GM18502 (cell line): Measurements from ENCODE around the gene LMF1.
"Not testable (repeated sequence)": the region's sequence is repeated elsewhere in the genome, so short reads cannot be mapped to it uniquely, and the experiment has no call there.

Experiments
- ATAC-seq: cut with Tn5 transposase; IDR thresholded peaks from one replicate; pipeline ENCODE4 v1.9.1; 2021; ENCODE audit warnings: mild to moderate bottlenecking; ENCODE audit not compliant: unreplicated experiment, poor library complexity

The LMF1 gene

DNA sequence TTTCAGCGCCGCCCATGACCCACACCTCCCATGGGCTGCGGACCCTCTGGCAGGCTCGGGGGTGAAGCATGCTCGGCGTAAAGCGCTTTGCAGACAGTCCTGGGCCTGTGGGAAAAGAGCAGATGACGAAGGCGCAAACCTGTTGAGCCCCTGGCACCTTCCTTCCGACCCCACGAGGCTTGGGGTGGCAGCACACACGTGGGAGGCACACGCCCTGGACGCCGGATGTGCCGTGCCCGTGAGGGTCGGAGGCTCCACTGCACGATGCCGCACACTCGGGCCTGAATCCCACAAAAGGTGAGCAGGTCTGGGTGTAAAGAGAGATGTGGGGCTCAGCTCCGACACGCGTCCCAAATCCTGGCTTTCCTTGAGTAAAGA is 71.1 kb downstream of the LMF1 start:
- no peak for ATAC-seq

DNA sequence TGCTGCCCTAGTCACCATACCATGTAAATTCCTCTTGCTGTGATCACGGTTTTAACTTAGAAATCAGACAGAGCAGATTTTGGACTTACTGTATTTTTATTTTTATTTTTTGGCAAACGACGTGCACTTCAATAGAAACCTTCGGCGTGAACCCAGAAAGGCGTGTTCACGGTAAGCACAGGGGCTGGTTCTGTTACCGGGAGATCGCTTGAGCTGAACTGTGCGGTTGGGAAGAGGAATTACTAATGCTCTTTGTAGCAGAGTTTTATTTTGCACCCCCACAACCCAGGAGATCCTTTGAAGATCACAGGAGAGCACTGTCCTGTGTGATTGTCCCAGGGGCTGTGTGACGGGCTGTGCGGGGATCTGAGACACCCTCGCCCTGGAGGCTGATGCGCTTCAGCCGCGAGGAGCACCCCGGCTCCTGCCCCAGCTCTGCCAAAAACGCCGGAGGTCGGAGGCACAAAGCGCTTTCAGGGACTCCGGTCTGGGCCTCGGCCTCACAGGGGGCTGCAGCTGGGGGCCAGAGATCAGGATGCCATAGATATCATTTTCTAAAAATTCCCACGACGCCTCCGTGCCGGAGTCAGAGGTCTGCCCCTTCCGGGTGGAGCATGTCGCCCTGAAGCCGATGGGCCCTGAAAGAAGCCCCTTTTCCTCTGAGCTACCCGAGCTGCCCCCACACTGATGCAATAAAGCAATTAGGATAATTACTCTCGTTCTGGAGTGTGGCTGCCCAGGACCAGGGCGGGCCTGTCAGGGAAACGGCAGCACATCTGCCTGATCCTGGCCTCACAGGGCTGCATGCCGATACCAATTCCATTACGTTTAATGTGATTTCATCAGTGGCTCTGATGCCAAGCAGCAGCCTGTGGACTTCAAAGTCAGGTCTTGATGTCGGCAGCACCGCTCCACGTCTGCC is 71.8 kb downstream of the LMF1 start:
- no peak for ATAC-seq

DNA sequence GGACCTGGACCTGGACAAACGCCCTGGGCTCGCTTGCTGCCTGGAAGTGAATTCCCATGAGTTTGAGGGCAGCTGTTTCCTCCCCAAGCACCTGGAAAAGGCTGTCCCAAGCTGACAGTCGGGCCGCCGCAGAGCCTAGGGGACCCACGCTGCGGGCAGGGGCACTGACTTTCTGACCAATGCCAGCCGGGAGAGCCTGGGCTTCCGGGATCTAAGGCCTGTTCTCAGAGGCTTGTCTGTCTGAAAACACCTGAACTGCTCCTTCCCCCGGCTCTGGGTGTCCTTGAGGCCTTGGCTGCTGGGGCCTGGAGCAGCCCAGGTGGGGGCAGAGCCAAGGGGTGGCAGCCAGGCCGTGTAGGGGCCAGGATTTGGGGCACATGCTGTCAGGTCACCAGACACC is 72.6 kb downstream of the LMF1 start:
- ATAC-seq: no peak

GRCh38 chr16:897701-898100 is 73.1 kb downstream of the LMF1 start:
- no peak for ATAC-seq

DNA sequence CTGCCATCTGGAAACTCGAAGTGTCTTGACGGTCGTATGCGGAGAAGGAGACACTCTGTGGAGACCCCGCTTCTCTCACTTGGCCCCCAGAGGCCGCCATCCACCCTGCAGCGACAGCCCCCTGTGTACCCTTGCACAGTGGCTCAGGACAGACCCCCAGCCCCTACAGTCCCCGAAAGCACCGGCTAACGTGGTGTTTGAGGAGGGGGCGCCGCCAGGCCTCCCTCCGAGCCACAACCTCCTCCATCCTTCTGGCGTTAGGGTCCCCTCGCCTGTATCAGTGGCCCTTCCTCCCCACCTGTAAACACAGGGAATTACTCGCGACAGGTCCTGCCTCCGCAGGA is 73.6 kb downstream of the LMF1 start:
- no peak for ATAC-seq

DNA sequence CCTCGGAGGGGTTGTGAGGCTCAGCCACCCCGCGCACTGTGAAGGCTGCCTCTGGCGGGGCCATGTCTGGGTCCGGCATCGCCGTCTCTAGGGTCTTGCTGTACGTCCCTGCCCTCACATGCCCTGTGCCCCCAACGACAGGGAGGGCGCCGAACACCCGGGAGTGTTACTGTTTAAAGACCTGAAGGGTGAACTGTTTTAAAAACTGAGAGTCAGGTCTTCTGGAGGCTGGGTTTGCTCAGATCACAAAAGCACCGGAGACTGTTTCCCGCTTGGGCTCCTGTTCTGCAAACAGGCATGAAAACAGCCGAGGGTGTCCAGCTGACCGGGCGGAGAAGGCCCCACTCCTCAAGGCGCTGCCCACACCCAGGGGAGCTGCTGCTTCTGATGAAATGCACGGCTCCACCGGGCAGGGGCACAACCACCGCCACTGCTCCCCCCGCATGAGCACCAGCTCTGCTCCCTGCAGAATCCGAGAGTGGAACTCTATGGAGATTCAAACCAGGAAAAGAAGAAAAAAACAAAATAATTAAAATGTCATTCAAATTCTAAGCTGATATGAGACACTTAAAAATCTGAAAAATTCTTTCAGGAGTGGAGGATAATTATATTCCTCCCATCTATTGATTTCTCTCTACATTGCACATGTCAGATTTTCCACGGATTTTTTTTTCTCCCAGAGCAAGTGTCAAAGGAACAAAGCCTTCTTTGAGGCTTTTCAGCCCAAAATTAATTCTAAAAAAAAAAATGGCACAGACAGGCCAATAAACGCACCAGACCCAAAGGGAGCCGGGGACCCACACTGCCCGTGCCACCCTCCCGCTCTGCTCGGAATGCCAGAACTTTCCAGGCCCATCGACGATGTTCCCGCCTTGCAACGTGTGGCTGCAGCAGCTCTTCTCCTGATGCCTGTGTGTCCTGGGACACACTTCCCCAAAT is 74.3 kb downstream of the LMF1 start:
- ATAC-seq: no peak

- ATAC-seq: no peak
These were observed 75.4 kb downstream of the LMF1 start for GRCh38 chr16:895371-895770.

GRCh38 chr16:894841-895240 is 75.9 kb downstream of the LMF1 start:
- ATAC-seq: no peak

- no peak for ATAC-seq
These were observed 76.6 kb downstream of the LMF1 start for GRCh38 chr16:894136-894535.

- ATAC-seq: no peak
These were observed 77.4 kb downstream of the LMF1 start for GRCh38 chr16:893360-893759.

DNA sequence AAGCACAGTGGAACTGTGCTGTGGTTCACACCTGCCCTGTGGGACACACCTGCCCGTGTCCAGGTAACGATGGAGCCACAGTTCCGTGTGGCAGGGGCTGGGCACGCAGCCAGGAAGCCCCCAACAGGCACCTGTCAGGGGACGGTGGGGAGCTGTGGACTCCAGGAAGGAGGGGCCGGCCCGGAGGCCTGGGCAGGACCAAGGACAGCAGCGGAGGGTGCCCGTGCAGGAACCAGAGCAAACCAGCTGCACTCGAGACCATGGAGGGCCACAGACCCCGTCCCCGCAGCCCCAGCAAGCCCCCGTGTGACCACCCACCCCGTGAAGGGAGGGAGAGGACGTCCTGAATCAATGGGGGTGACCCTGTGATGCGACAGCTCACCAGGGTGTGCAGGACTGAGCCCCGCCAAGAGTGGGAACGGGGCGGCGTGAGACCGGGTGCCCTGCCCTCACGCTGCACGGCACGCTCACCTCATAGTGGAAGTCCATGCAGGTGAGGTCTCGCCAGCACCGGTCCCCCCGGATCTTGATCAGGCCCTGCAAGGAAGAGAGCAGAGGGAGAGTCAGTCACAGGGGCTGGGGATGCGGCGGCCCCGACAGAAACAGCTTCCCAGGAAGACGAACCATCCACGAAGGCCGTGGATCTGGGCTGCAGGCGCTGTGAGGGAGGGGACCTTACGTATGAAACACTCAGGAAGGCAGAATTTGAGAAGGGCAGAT is 78.1 kb downstream of the LMF1 start:
- ATAC-seq: no peak

DNA sequence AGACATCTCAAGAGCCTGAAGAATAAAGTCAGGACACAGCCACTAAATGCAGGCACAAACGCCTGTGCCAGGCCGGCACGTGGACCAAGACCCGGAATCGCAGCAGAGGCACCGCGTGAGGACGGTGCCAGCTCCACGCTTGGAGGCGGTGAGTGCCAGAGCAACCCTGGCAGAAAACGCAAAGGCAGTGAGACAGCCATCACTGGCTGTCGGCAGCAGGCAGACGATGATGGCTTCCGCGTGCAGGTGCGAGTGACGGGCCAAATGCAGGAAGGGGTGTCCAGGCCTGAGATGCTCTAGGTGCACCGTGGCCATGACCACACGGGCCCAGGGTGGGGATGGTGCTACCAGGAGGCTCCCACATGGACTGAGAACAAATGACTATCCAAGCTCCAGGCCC is 78.8 kb downstream of the LMF1 start:
- ATAC-seq: no peak

- ATAC-seq: no peak
These were observed 79.4 kb downstream of the LMF1 start for GRCh38 chr16:891353-891740.

- ATAC-seq: no peak
These were observed 80.0 kb downstream of the LMF1 start for GRCh38 chr16:890716-891352.

GRCh38 chr16:890217-890616 is 80.6 kb downstream of the LMF1 start:
- no peak for ATAC-seq

- no peak for ATAC-seq
These were observed 81.2 kb downstream of the LMF1 start for GRCh38 chr16:889586-889985.

DNA sequence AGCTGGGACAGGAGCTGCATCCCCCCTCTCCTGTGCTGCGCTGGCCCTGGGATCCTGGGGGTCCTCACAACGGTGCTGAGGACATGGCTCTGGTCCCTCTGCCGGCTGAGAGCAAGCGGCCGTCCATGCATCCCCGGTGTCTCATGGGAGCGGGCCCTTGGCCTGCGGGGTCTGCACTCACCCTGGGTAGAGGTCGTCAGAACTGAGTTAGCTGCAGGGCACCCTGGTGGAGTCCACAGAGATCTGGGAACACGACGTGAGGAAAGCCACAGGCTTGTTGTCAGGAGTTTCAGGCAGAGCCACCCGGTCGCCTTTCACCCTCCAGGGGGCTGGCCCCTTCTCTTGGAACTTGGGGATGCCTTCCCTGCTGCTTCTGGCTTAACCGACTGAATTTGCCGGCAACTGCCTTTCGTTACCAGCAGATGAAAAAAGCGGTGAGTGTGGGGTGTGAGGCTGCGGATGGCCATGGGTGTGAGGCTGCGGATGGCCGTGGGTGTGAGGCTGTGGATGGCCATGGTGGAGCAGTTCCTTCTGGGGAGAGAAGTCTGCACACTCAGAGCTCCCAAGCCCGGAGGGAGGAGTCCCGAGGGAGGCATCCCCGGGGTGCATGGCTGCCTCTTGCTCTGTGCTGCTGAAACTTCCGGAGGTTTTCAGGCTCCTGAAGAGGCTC is 81.7 kb downstream of the LMF1 start:
- ATAC-seq: no peak

DNA sequence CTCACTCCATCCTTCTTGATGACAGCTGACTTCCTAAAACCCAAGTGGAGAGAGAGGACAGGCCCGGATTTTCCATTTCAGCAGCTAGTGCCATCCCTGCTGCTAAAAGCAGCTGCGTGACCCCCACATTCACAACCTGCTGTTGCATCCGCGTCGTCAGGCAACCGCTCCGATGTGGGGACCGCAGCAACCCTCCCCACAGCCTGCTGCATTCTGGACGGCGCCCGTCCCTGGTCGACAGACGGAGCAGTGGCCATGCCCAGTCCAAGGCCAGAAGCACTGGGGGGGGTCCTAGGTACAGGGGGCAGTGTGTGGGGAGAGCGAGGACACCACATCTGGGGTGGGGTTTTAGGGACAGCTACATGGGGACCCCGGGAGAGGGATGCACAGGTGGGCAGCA is 82.3 kb downstream of the LMF1 start:
- not testable (repeated sequence) for ATAC-seq

- ATAC-seq: no peak
These were observed 82.9 kb downstream of the LMF1 start for GRCh38 chr16:887846-888245.
